IMR-90 (cell line): Measurements from ENCODE around the gene NAA15.

Experiments used
- CHD1 ChIP-seq: IDR thresholded peaks from 2 replicates; pipeline ENCODE4 v1.6.1; 2012; ENCODE audit warnings: low read depth, low read length, improper control_type of control experiment
- CTCF ChIP-seq: conservative IDR thresholded peaks from 2 replicates; pipeline ENCODE4 v1.5.1; 2012; ENCODE audit warnings: mild to moderate bottlenecking, low read depth, low read length, improper control_type of control experiment
- MAFK ChIP-seq: IDR thresholded peaks from 2 replicates; pipeline ENCODE4 v1.6.1; 2012; ENCODE audit warnings: low read depth, low read length, improper control_type of control experiment
- MXI1 ChIP-seq: IDR thresholded peaks from 2 replicates; pipeline ENCODE4 v1.6.1; 2012; ENCODE audit warnings: low read depth, mild to moderate bottlenecking, low read length, moderate library complexity, borderline replicate concordance
- POLR2A ChIP-seq: IDR thresholded peaks from 2 replicates; pipeline ENCODE4 v1.6.1; 2012; ENCODE audit warnings: mild to moderate bottlenecking, low read depth, low read length
- RAD21 ChIP-seq: IDR thresholded peaks from 2 replicates; pipeline ENCODE4 v1.6.1; 2012; ENCODE audit warnings: low read length, improper control_type of control experiment
- SMC3 ChIP-seq: fragments of 150-350 bp; IDR thresholded peaks from 2 replicates; pipeline ENCODE4 v1.6.1; 2016; ENCODE audit warnings: low read depth, mild to moderate bottlenecking, antibody characterized with exemption, low read length, moderate library complexity
- USF2 ChIP-seq: fragments of 150-350 bp; IDR thresholded peaks from 2 replicates; pipeline ENCODE4 v1.6.1; 2017; ENCODE audit warnings: mild to moderate bottlenecking, antibody characterized with exemption, low read length, low read depth

- no peak for TF ChIP-seq CTCF
- no peak for TF ChIP-seq CHD1
- TF ChIP-seq SMC3 = no peak
- peak; percentile 94 for TF ChIP-seq POLR2A
- TF ChIP-seq MXI1 = peak; percentile 64; the same call in 1 of the 2 replicates
- no peak for TF ChIP-seq MAFK
- 0 out of 2 replicates have a peak, but pooled peaks have one; percentile 9 for TF ChIP-seq USF2
- TF ChIP-seq RAD21 = no peak
These were observed 152.2 kb downstream of the NAA15 start for GRCh38 chr4:139453371-139454110.
